Cardiac fibroblast (primary cell): ENCODE measurements around the gene SLC17A9.

Experiments
- DNase-seq, 2 donors: peaks; one replicate each; pipeline versions ENCODE4 v3.0.0 to v3.0.0-alpha.2; 2010; ENCODE audit warnings: low read depth in 2 of 2
- H3K4me3 ChIP-seq, 2 donors: replicated peaks in 1 of 2; 1 replicate in 1 of 2; 2 replicates in 1 of 2; pipeline ENCODE4 v1.5.1; 2011; ENCODE audit warnings: low read depth in 2 of 2, low read length in 2 of 2, mild to moderate bottlenecking in 2 of 2, moderate library complexity in 1 of 2
- TF ChIP-seq, protein P1 (sequence below): IDR thresholded peaks from one replicate; pipeline ENCODE4 v1.5.1; 2011; ENCODE audit warnings: low read depth, mild to moderate bottlenecking, low read length, inconsistent platforms

SLC17A9 gene

GRCh38 chr20:62975812-62976508, 23.5 kb downstream of the SLC17A9 start:
- TF ChIP-seq, protein P1, sequence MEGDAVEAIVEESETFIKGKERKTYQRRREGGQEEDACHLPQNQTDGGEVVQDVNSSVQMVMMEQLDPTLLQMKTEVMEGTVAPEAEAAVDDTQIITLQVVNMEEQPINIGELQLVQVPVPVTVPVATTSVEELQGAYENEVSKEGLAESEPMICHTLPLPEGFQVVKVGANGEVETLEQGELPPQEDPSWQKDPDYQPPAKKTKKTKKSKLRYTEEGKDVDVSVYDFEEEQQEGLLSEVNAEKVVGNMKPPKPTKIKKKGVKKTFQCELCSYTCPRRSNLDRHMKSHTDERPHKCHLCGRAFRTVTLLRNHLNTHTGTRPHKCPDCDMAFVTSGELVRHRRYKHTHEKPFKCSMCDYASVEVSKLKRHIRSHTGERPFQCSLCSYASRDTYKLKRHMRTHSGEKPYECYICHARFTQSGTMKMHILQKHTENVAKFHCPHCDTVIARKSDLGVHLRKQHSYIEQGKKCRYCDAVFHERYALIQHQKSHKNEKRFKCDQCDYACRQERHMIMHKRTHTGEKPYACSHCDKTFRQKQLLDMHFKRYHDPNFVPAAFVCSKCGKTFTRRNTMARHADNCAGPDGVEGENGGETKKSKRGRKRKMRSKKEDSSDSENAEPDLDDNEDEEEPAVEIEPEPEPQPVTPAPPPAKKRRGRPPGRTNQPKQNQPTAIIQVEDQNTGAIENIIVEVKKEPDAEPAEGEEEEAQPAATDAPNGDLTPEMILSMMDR = no peak
- H3K4me3 ChIP-seq = no peak overlapping the region
- DNase-seq = no peak

DNA sequence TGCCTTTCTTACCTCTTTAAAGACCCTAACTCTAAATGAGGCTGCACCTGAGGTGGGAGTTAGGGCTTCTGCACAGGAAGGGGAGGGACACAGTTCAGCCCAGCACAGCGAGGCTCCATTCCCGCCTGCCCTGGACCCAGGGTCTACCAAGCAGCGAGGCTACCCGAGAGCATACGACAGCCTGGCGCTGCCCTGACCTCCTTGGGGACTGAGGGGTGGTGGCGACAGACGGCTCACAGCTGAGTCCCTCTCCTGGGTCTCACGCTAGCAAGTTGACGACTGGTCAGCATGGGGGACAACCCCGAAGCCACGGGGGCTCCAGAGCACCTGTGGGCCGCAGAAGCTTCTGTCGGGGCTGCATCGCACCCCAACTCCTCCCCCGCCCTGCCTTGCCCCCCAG, 24.4 kb downstream of the SLC17A9 start:
- no peak overlapping the region for H3K4me3 ChIP-seq
- TF ChIP-seq, protein P1 = no peak
- DNase-seq = no peak

DNA sequence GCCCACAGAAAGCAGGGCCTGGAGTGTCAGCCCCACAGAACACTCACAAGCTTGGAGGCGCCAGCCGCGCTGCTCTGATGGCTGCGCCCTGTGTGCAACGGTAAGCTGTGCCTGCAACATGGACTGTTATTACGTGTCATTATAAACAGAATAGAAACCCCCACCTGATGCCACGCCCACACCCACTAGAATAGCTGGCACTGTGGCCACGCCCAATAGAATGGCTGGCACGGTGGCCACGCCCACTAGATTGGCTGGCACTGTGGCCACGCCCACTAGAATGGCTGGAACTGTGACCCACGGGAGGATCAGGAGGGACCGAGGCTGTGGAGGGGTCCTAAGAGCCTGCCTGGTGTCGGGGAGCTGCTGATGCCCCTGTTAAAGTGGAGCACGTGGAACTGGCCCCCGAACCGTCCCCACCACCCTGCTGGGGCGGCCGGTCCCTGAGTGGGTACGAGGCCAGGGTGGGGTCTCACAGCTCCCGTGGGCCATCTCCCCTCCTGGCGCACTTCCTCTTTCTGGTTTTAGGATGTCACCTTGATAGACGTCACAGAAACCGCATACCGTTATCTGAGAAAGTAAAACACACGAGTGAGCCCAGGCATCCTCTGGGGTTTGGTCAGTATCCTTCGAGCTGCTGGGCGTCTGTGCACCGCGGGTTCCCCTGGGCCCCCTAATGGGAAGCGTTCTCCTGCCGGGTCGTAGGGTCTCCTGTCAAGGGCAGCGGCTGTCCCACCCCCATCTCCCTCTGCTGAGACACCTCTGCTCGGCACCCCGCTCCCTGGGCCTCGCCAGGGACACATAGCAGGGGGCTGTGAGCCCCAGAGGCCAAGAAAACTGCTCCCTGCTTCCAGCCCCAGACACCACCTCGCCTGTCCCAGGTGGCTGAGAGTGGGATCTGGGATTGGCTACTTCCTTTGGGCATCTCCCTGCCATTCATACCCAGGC, 25.4 kb downstream of the SLC17A9 start:
- no peak for DNase-seq
- no peak overlapping the region for H3K4me3 ChIP-seq
- TF ChIP-seq, protein P1 = no peak

DNA sequence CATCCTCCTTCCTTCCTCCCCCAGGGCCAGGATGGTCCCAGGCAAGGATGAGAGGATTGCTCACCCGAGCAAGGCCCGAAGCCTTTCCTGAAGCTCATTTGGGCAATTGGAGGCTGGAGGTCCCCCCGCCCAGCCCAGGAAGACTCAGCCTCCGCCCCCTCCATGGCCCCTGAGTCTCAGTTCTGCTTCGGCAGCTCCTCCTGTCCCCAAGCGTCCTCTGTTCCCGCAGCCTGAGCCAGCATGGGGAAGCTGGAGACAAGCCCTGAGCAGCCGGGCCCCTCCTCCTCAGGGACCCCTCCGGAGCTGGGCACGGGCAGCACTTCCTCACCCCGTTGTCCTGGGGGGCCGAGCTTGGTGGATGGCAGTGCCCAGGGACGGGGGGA, 26.0 kb downstream of the SLC17A9 start:
- TF ChIP-seq, protein P1 = no peak
- no peak for DNase-seq
- H3K4me3 ChIP-seq = no peak overlapping the region

DNA sequence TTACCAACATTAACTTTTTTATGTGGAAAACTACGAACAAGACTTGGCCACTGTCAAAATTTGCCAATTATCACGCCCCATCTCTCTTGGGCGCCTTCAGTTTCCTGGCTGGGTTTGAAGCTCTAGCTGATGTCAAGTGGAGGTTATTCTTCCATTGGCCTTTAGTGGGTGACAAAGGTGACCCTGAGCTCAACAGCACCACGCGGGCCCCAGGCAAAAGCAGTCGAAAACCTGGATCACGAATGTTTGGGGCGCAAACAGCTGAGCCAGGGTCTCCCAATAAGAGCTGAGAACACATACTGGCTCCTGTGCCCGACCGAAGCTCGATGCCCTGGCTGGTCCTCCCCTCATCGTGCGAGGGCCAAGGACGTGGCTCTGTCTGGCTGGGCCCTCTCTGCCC, 26.8 kb downstream of the SLC17A9 start:
- TF ChIP-seq, protein P1 = no peak
- no peak overlapping the region for H3K4me3 ChIP-seq
- DNase-seq = no peak

DNA sequence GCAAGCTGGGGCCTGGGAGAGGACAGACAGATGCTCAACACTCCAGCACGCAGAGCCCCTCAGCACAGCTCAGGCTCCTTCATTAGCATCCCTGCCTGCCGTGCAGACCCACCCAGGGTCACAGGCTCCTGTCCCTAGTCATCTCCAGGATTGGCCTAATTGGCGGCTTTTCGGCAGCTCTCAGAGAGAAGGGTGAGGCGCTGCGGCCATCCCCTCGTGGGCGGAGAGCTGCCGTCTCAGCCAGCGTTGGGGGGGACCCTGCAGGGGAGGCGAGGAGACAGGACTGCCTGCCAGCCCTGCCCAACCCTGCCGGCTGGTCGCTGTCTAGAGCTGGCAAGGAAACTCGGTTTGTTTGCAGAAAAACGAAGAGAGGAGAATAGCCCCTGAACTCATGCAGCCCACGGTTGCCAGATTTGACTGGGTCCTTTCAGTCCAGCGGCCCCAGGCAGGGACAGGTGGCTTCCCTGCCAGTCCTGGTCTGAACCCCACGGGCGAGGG, 27.4 kb downstream of the SLC17A9 start:
- no peak for DNase-seq
- TF ChIP-seq, protein P1 = no peak
- H3K4me3 ChIP-seq = no peak overlapping the region
